ENCODE measurements around the gene CMPK1. TPM values are rescaled to one million over a fixed set of nuclear protein-coding genes. Genes with fewer than 3 reads are reported as not detected.

CMPK1 gene
- total and polyA plus RNA-seq, 2 of the 4 experiments (the other 2 are of a cell fraction), result 23.1 to 31.9 TPM

- TF ChIP-seq MXI1 (IDR thresholded peaks at IDR 0.05; ENCODE audit: borderline replicate concordance, low read depth, low read length) (no peak), SMC3 (IDR thresholded peaks at IDR 0.05; ENCODE audit: low read depth, low read length) (no peak)
Measured at GRCh38 chr1:47417170-47418044, 83.8 kb downstream of the CMPK1 start (continued).

- Histone ChIP-seq H3K79me1 (ENCODE audit: low read depth in 1 of 2, low read length in 2 of 2) (no peaks in the 10 kb centered on the region), H3K4ac (ENCODE audit: low read depth, low read length) (no peak overlapping the region), H2BK15ac (ENCODE audit: low read depth, low read length) (no peak overlapping the region), H3K27me3 (ENCODE audit: control insufficient read depth, insufficient read depth, low read length) (peaks cover 48% of the 10 kb centered on the region), H4K8ac (ENCODE audit: low read depth in 2 of 2, low read length in 2 of 2) (no peak overlapping the region), H2BK5ac (ENCODE audit: low read depth, low read length, poor library complexity, severe bottlenecking) (no peak overlapping the region), H4K91ac (ENCODE audit: insufficient read depth, low read depth, low read length) (no peak overlapping the region), H2AFZ (replicated peaks; ENCODE audit: low read length, poor library complexity) (no peak overlapping the region), H3K4me2 (ENCODE audit: low read depth, low read length) (no peak overlapping the region), H3K36me3 (ENCODE audit: control insufficient read depth, insufficient read depth, low read length) (no peaks in the 10 kb centered on the region), H2AK5ac (ENCODE audit: low read depth, low read length) (no peak overlapping the region), H2AK9ac (replicated peaks; ENCODE audit: low read depth, low read length, poor library complexity) (no peak overlapping the region), H4K5ac (ENCODE audit: low read depth, low read length) (no peak overlapping the region), H4K20me1 (ENCODE audit: insufficient read depth, low read length) (peaks cover 2% of the 10 kb centered on the region; the same call in 1 of the 2 replicates), H3K23ac (ENCODE audit: low read depth, low read length) (no peak overlapping the region), H3K56ac (ENCODE audit: extremely low read depth, insufficient read depth, low read length) (no peak overlapping the region), H2BK20ac (ENCODE audit: low read depth, low read length) (no peak overlapping the region), H3K18ac (ENCODE audit: low read depth, low read length) (no peak overlapping the region), H3K27ac (ENCODE audit: insufficient read depth, low read length) (no peak overlapping the region), H3K9me3 (ENCODE audit: control insufficient read depth, insufficient read depth, low read length) (no peaks in the 10 kb centered on the region), H3K4me3 (ENCODE audit: insufficient read depth, low read depth, low read length) (no peak overlapping the region), H3K9me1 (ENCODE audit: insufficient read depth, low read length) (no peaks in the 10 kb centered on the region), H2BK120ac (ENCODE audit: low read depth, low read length) (no peak overlapping the region), H3K14ac (replicated peaks; ENCODE audit: low read depth, low read length) (no peak overlapping the region), H3K9ac (ENCODE audit: low read depth, low read length) (no peak overlapping the region), H3K4me1 (ENCODE audit: control insufficient read depth, insufficient read depth, low read length) (no peaks in the 10 kb centered on the region)
- in situ Hi-C loops (cut with MboI; ENCODE audit: low sequenced_read_pairs) (no loop called here), dilution Hi-C loops (cut with HindIII; ENCODE audit: low sequenced_read_pairs, unreplicated experiment) (no loop called here), intact Hi-C loops (cut with micrococcal nuclease) (no loop called here)
- no TSS peak for BruUV-seq (replicated peaks)
- ChIA-PET POLR2A (ENCODE audit: unreplicated experiment) (no interaction called here), CTCF (interaction anchor here (1.3 kb wide), 1 partner anchor 29 kb away, joined by 6 read pairs; no protein-coding TSS in a partner anchor)
- TF ChIP-seq MXI1 (IDR thresholded peaks at IDR 0.05; ENCODE audit: borderline replicate concordance, low read depth, low read length) (no peak), NFE2L2 (IDR thresholded peaks at IDR 0.05; ENCODE audit: low read depth, low read length) (no peak), ELK1 (IDR thresholded peaks at IDR 0.05; ENCODE audit: borderline replicate concordance, low read depth, low read length) (no peak), SMC3 (IDR thresholded peaks at IDR 0.05; ENCODE audit: low read depth, low read length) (no peak)
- no peak for ATAC-seq (ENCODE audit: low read depth)
- no peak for DNase-seq
- no CpG with 5 or more reads among the region's 2 CpGs for WGBS, 2 experiments (ENCODE audit: extremely low coverage in 2 of 2, insufficient read length in 1 of 2)
Measured at GRCh38 chr1:47418122-47418521, 84.5 kb downstream of the CMPK1 start.
